HG02642 (cell line): ENCODE results near the gene EML1.

Experiments
- ATAC-seq: cut with Tn5 transposase; IDR thresholded peaks from one replicate; pipeline ENCODE4 v1.9.1; 2021; ENCODE audit warnings: mild to moderate bottlenecking; ENCODE audit not compliant: unreplicated experiment, poor library complexity

EML1 gene, protein sequence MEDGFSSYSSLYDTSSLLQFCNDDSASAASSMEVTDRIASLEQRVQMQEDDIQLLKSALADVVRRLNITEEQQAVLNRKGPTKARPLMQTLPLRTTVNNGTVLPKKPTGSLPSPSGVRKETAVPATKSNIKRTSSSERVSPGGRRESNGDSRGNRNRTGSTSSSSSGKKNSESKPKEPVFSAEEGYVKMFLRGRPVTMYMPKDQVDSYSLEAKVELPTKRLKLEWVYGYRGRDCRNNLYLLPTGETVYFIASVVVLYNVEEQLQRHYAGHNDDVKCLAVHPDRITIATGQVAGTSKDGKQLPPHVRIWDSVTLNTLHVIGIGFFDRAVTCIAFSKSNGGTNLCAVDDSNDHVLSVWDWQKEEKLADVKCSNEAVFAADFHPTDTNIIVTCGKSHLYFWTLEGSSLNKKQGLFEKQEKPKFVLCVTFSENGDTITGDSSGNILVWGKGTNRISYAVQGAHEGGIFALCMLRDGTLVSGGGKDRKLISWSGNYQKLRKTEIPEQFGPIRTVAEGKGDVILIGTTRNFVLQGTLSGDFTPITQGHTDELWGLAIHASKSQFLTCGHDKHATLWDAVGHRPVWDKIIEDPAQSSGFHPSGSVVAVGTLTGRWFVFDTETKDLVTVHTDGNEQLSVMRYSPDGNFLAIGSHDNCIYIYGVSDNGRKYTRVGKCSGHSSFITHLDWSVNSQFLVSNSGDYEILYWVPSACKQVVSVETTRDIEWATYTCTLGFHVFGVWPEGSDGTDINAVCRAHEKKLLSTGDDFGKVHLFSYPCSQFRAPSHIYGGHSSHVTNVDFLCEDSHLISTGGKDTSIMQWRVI

DNA sequence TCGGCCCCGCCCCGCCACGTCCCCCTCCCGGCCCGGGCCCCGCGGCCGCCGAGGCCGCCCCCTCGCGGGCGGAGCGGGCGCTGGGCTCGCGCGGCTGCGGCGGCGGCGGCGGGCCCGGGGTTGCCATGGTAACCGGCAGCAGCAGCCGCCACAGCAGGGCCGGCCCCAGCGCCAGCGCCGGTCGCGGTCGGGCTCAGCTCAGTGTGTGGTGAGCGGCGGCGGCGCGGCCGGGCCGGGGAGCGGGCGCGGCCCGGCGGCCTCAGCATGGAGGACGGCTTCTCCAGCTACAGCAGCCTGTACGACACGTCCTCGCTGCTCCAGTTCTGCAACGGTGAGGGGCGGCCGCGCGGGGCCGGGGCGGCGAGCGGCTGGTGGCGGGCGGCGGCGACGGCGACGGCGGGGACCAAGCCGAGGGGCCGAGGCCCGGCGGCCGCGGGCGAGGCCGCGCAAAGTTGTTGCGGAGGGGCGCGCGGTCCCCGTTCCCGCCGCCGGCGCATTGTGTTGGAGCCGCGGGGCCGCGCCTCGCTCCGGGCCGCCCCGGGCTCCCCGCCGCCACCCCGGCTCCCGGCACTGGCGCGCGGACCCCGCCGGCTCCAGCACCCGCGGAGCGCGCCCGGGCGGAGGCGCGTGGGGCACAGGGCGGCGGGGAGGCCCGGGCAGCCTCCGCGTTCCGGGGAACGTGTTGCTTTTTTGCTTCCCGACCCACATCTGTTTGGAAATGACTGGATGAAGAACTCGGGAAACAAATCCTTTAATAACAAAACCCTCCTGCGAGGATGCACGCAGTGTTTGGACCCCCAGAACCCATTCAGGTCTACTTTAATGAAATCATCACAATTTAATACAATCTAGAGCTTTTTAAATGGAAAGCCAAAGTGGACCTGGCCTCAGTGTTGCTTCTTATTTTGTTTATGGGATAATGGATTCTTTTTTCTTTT lies at the start of gene EML1:
Gene EML1 (plus strand): TSS at position 201 of the 938 bp plus-strand sequence. CDS start 64 bp downstream, at position 265.
- ATAC-seq: peak; percentile 95

DNA sequence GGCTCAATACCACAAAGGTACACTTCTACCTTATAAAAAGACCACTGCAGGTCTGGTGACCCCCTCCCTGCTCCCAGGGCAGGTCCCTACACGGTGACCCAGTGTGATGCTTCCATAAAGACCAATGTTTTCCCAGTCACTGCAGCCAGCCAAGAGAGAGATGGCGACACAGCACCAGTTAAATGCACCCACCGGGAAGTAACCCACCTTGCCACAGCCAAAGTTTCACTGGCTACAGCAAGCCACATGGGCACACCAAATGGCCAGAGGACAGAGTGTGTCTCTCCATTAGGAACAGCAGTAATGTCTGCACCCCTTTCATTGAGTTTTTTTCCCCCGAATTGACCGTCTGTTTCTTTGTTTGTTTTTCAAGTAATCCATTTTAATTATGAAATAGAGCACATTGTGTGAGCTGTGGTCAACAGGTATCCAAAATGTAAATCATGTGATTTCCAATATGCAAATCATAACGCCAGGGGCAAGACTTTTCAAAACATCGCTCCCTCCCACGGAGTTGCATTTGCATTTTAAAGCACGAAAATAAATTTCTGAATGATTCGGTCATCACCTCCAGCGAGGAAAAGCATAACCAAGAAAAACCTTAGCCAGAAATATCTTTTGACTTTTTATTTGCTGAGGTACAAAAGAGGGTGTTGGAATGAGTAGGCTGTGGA lies 48.9 kb upstream of the EML1 start:
- ATAC-seq: no peak

DNA sequence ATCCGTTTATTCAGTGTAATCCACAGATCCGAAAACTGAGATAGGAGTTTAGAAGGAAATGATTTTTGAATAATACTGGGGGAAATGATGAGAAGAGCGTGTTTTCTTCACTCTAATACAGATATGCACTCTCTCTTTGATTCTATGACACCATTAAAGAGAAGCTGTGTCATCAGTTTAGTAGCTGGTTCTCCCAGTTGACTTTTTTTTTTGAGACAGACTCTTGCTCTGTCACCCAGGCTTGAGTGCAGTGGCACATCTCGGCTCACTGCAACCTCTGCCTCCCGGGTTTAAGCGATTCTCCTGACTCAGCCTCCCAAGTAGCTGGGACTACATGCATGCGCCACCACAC lies 48.4 kb upstream of the EML1 start:
- no peak for ATAC-seq

DNA sequence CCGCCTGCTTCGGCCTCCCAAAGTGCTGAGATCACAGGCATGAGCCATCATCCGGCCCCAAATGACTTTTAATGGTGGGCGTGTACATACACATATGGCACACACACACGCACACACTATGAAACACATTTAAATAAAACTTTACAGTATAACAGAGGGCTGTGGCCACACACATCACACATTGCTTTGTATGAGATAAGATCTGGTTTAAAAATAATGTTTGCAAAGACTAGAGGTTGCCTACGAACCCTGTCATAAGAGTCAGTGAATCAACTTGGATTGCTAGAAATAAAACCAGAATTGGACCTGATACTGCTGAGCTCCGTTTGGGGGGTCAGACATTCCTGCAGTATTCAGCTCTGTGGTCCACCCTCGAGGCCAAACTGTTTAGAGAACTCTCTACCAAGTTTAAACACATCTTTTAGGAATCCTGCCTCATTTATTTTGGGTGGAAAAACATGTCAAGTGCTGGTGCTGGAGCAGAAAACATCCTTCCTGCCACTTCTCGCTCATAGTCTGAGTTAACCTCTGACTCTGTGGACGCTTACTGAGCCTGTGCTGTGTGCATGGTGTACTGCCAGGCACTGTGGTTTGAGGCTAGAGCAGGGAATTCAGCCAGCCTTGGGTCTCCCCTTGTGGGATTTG lies 47.8 kb upstream of the EML1 start:
- ATAC-seq: no peak

DNA sequence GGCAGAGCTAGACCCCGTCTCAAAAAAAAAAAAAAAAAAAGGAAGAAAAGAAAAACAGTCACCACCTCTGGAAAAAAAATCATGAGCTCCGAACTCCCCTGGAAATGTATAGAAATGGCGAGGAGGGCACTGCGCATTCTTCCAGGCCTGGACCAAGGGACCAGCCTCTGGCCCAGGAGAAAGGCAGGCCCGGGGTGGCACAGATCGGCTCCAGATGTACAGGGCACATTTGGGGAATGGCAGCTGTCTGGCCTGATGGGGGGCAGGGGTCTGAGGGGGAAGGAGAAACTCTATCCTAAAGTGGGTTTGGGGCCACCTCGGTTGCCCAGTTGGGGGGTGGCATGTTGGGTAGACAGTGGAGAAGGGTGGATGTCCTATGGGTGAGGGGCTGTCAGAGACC lies 46.0 kb upstream of the EML1 start:
- no peak for ATAC-seq

DNA sequence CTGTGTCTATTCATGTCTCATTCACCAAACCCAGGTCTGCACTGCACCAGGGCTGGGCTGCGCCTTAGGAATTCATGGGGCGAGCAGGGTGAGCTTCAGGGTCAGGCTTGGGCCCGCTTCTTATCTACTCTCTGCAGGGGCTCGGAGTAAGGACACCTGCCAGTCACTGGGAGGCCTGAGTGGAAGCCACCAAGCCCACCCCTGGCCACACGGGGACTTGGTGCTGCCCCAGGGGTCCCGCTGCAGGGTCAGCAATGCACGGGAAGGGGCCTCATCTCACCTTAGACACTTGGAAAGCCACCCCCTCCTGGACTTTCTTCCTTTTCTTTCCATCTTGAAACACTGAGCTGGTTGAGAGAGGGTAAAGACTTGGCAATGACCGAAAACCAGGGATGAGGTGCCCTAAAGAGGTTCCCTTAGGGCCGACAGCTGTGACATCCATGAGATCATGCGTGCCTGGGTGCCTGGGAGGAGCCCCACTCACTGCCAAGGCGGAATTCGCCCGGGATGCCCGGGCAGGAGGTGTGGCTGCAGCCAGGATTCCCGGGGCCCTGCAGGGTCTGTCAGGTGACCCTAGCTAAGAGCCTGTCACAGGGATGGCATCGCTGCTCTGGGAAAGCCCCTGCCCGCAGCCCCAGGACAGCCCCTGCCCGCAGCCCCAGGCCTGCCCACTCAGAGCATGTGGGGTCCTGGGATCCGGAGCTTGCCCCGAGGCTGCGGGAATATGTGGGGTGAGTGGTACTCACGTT lies 45.5 kb upstream of the EML1 start:
- no peak for ATAC-seq

DNA sequence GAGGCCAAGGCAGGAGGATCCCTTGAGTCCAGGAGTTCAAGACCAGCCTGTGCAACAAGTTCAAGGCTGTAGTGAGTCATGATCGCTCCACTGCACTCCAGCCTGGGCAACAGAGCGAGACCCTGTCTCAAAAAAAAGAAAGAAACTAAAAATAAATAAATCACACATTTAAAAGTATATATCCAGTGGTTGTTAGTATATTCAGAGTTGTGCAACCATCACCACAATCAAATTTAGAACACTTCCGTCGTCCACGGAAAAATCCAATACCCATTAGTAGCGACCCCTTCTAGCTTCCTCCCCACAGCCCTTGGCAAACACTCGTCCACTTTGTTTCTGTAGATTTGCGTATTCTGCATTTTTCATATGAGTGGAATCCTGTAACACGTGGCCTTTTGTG lies 44.7 kb upstream of the EML1 start:
- ATAC-seq: no peak

DNA sequence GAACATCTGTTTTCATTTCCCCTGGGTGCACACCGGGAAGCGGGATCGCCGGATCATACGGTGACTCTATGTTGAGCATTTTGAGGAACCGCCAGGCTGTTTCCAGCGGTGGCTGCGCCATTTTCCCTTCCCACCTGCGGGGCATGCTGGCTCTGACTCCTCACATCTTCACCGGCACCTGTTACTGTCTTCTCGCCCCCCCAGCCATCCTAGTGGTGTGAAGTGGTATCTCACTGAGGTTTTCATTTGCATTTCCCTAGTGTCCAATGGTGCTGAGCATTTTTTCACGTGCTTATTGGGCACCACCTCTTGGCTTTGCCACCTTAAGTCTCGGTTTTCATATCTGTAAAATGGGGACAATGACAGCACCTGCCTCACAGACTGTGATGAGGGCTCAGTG lies 44.1 kb upstream of the EML1 start:
- ATAC-seq: no peak

DNA sequence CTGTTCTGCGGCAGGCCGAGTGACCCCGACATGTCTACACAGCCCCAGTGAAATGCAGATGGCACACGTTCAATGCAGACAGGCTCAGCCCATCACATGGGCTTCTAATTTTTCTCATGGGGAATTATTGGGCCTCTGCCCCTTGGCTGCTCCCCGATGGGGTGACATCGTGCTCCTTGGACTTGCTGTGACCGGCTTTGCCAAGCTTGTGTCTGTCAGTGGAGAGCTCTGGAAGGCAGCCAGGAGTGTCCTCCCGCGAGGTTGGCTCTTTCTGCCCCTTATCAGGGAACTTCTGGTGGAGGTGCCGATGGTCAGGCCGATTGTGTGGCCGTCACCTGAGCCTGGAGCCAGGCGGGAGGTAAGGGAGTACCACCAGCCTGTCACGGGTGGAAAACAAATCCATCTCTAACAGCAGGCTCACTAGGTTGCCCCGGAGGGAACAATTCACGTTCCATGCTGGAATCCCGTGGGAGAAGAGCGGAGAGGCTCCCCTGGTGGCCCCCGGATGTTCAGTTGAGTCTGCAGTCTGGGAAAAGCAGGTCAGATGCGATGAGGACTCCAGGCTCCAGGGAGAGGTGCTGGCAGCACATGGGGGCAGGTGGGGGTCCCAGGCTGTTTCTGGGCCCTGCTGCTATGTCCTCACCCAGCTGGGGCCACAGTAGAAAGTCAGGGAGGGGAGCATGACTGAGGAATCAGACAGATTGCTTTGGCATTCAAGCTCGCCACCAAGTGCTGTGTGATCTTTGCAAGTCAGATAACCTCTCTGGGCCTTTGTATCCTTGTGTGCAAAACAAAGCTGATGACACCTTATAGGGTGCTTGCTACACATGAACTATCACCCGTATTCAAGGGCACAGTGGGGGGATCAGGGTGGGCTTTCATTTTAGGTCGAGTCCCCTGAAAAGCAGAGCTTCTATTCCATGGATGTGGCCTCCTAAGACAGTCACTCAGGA lies 43.2 kb upstream of the EML1 start:
- no peak for ATAC-seq

DNA sequence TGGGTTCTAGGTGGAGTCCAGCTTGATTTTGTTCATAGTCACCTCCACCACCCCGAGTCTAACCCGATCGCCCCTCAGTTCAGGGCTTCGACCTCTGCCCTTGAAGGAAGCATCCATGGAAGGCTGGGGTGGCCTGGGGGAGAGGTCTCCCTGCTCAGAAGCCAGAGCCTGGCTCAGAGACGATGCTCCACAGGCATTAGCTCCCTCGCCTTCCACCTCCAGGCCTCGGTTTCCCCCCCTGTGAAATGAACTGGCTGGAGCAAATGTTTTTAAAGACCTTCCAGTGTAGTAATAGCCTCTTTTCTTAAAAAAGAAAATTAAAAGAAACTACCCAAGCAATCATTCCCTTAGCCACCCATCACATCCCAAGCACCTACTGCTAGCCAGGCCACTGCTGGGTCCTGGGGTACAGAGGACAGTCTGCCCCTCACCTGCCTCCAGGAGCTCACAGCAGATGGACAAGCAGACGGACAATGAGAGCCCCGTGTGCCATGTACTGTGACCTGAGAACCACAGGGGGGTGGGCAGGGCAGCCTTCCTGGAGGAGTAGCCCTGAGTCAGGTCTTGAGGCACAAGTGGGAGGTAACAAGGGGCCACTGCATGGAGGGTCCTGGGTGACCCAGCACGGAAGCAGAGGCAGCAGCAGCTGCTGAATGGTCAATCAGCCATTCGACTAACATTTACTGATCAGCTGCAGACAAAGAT lies 42.3 kb upstream of the EML1 start:
- ATAC-seq: no peak

DNA sequence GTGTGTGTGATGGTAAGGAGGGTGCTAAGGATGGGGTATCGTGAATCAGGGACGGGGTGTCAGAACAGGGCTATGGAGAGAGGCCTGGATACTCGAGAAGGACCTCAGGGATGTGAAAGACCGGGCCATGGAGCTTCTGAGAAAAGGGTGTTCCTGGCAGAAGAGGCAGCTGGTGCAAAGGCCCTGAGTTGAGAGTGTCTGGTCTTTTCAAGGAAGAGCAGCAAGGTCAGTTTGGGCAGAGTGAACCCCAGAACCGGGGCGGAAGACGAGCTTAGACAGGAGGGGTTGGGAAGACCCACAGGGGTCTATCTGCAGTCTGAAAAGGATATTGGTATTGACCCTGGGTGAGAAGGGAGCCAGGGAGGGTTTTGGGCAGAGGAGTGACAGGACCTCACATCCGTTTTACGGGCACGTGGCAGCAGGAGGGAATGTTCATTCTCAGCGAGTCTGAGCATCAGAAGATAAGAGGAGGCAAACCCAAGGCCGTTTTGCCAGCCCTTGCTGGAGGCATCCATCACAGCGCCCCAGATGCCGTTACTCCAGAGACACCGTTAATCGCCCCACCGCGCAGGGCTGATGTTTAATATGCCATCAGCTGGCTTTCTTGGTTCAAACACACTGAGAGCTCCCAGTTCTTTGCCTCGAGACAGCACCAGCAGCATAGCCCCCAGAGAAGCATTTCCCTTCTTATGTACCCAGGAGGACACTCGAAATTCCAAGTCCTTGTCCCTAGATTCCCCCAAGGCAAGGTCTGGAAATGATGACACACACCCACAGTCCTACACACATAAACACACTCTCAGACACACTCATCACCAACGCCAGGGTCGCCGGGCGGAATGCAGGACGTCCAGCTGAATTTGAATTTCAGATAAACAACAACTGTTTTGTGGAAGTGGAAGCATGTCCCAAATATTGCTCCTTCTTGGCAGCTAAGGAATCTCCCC lies 41.4 kb upstream of the EML1 start:
- ATAC-seq: no peak

DNA sequence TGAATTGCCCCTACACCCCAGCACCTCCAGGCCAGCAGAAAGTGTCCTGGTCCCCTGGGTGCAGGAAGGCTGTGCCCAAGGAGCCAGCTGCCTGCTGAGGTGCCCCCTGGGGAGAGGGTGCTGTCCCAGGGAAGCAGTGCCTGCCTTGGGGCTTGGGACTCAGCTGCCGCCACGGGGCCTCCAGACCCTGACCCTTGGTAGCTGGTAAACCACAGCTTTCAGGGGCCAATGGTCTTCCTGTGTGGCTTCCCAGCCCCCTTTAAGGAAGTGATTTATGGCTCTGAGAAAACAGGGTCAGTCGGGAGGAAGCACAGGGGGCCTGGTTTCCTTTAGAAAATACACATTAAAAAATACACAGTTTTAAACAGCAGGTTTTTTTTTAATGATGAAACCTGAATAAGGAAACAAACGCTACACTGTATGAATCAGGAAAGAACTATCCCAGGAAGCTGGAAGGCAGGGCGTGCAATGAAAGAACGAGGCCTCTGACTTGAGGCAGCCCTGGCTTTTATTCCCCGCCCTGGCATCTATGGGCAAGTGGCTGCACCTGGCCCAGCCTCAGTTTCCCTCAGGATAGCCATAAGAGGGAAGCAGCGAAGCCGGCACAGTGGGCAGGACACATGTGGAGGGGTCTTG lies 40.6 kb upstream of the EML1 start:
- ATAC-seq: no peak

DNA sequence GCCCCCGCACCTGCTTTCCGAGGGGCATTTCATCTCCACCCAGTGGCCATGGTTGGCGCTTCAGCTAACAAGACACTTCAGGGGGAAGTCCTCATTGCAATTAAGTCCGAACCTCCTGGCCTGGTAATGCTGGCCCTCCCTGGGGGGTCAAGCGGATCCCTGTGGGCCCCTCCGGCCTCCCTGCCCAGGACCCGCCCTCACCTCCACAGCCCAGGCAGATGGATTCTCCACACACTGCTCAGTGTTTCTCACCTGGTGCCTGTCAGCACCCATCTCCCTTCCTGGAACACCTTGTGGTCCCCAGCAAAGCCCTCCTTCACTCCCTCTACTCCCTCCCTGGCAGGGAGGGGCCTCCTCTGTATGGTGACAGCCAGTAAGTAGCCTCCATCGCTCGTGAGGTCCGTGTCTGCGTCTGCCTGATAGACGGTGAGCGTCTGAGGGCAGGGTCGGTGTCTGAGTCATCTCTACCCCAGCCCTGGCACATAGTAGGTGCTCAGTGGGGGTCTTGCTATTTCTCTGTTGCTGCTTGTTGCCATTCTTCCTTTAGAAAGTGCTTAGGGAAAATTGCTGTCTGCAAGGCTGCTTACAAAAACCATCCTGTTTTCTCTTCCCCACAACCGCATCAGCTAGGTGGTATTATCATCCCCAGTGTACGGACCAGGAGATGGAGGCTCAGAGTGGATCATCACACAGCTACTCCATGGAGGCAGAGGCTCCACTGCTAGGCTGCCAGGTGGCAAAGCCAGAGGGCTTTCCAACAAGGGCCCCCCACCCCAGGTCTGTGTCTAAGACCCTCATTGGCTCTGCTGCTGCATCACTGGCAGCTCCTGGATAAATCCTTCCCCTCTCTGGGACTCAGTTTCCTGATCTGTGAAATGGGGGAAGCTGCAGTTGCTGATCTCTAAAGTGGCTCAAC lies 39.7 kb upstream of the EML1 start:
- ATAC-seq: no peak

DNA sequence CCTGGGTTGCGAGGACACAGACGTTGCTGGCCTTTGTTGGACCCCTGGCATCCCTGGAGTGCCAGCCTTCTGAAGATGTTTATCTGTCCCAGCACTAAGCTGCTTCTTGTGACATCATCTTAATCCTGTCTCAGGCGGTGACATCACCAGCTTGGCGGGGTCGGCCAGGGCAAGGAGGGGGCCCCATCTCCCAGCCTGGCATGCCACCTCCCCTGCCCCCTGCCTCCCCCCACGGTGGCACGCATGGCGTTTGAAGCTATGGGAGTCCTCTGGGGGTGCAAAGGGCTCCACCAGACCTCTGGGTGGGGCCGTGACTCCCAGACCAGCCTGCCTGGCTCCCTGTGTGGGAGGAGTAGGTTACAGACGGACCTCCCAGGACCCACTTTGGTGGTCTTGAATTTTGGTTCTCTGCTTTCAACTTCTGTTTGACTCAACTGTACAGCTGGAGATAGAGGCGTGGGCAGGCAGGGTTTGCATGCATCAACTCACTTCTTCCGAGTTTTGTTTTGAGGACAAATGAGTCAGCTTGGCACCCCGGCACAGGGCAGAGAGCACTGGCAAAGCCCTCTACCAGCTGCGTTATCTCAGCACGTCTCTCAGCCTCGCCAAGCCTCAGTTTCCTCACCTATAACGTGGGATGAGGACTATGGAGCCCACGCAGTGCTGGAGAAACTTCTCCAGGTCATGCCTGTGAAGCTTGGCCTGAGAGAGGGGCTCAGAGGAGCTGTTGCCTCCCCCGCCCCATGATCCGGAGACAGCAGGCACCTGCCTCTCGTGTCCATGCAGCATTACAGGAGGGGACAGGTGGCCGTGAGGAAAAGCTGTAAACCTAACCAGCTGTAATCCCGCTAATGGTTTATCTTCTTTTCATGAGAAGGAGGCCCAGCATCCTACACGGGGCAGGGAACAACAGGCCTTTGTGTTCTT lies 38.8 kb upstream of the EML1 start:
- no peak for ATAC-seq
